GM12865 (cell line): ENCODE measurements around the gene PRRC2B.
"Not testable (repeated sequence)": the region's sequence is repeated elsewhere in the genome, so short reads cannot be mapped to it uniquely, and the experiment has no call there.

Experiments
- DNase-seq: peaks from one replicate; pipeline ENCODE4 v3.0.0; 2010; ENCODE audit warnings: low read depth
- H3K4me3 ChIP-seq: 2 replicates; pipeline ENCODE4 v1.5.1; 2011; ENCODE audit warnings: mild to moderate bottlenecking, low read depth, low read length, control low read depth
- CTCF ChIP-seq: IDR thresholded peaks from 2 replicates; pipeline ENCODE4 v1.5.1; 2011; ENCODE audit warnings: low read length, control low read depth, low read depth, inconsistent platforms; ENCODE audit not compliant: insufficient read depth; ENCODE audit errors: missing control alignments

Gene PRRC2B

GRCh38 chr9:131447148-131447547 is 53.3 kb downstream of the PRRC2B start:
- H3K4me3 ChIP-seq = no peak overlapping the region
- no peak for TF ChIP-seq CTCF
- no peak for DNase-seq

- no peak for DNase-seq
- TF ChIP-seq CTCF = no peak
- H3K4me3 ChIP-seq = no peak overlapping the region
Measured at GRCh38 chr9:131447600-131447999, 53.7 kb downstream of the PRRC2B start.

- H3K4me3 ChIP-seq = no peak overlapping the region
- DNase-seq = no peak
- no peak for TF ChIP-seq CTCF
Measured at GRCh38 chr9:131448818-131449217, 54.9 kb downstream of the PRRC2B start.

- H3K4me3 ChIP-seq = no peak overlapping the region
- no peak for TF ChIP-seq CTCF
- DNase-seq = no peak
Measured at GRCh38 chr9:131449276-131449675, 55.4 kb downstream of the PRRC2B start.

- no peak for TF ChIP-seq CTCF
- DNase-seq = no peak
- H3K4me3 ChIP-seq = no peak overlapping the region
Measured at GRCh38 chr9:131454028-131454427, 60.1 kb downstream of the PRRC2B start.

- H3K4me3 ChIP-seq, DNase-seq: not testable (repeated sequence)
Measured at GRCh38 chr9:131455655-131456054, 61.8 kb downstream of the PRRC2B start.

- no peak for TF ChIP-seq CTCF
- DNase-seq = no peak
- H3K4me3 ChIP-seq = no peak overlapping the region
Measured at GRCh38 chr9:131457746-131458145, 63.9 kb downstream of the PRRC2B start.

GRCh38 chr9:131459056-131459455 is 65.2 kb downstream of the PRRC2B start:
- TF ChIP-seq CTCF = no peak
- no peak overlapping the region for H3K4me3 ChIP-seq
- no peak for DNase-seq
